H1 (cell line): ENCODE measurements around the gene CLDN3. TPM values are rescaled to one million over a fixed set of nuclear protein-coding genes. Genes with fewer than 3 reads are reported as not detected.

Experiments
- polyA plus RNA-seq, 7 experiments: library from polyadenylated mRNA; depleted of rRNA in 3 of 7; stranded (reverse) in 5 of 7; unstranded in 2 of 7; fragments of >200 nt in 5 of 7; fragments of 200-250 nt in 2 of 7; gene quantifications; 1 replicate in 5 of 7; 2 replicates in 1 of 7; 4 replicates in 1 of 7; pipeline versions ENCODE4 v1.2.1 to v1.2.3, GENCODE V29; 2011 to 2013; ENCODE audit warnings: missing spikeins in 2 of 7, mixed read lengths in 2 of 7
- small RNA-seq: library from polyadenylated mRNA; stranded (forward); fragments of <200 nt; extraction: miRNeasy Mini kit (QIAGEN cat#:217004); gene quantifications from one replicate; pipeline ENCODE3, GENCODE V24; 2013; ENCODE audit not compliant: insufficient read depth
- total RNA-seq: library from RNA; stranded (reverse); fragmentation: NEBNext Ultra II Directional; extraction: Animal tissue kit (Norgen Biotek cat#: 25700); gene quantifications from 2 replicates; pipeline ENCODE4 v1.2.1, GENCODE V29; 2021

CLDN3 gene
- total and polyA plus RNA-seq, 2 of the 8 experiments (the other 6 are each of a cell fraction or from before 2014, with no cell fraction given) = 19.1 to 65.2 TPM

Small RNAs within 50 kb of the gene (small RNA-seq; reads per million reads assigned to genes)
- gene RN7SL265P = not detected

Other genes with a start within 250 kb of the CLDN3 start
- 83.6 and 86.8 TPM in 2 replicates for gene BAZ1B, start 248.0 kb downstream of the CLDN3 start, total RNA-seq
- 14.8 and 21.0 TPM in 2 replicates for gene BAZ1B, start 248.0 kb downstream of the CLDN3 start, polyA plus RNA-seq (2011; rRNA removed)
- 24.9 and 32.3 TPM in 2 replicates for gene BCL7B, start 212.6 kb downstream of the CLDN3 start, total RNA-seq
- gene BCL7B, start 212.6 kb downstream of the CLDN3 start, polyA plus RNA-seq (2011; rRNA removed) = 42.1 and 44.6 TPM in 2 replicates
- 22.5 and 25.8 TPM in 2 replicates for gene TBL2, start 191.7 kb downstream of the CLDN3 start, total RNA-seq
- gene TBL2, start 191.7 kb downstream of the CLDN3 start, polyA plus RNA-seq (2011; rRNA removed) = 29.7 and 36.7 TPM in 2 replicates
- 8.6 and 9.4 TPM in 2 replicates for gene MLXIPL, start 145.7 kb downstream of the CLDN3 start, total RNA-seq
- gene MLXIPL, start 145.7 kb downstream of the CLDN3 start, polyA plus RNA-seq (2011; rRNA removed) = 10.6 and 17.0 TPM in 2 replicates
- gene VPS37D, start 102.4 kb downstream of the CLDN3 start, total RNA-seq = 3.4 and 3.8 TPM in 2 replicates
- 5.0 and 6.9 TPM in 2 replicates for gene VPS37D, start 102.4 kb downstream of the CLDN3 start, polyA plus RNA-seq (2011; rRNA removed)
- gene DNAJC30, start 86.8 kb downstream of the CLDN3 start, total RNA-seq = 6.0 and 6.1 TPM in 2 replicates
- gene DNAJC30, start 86.8 kb downstream of the CLDN3 start, polyA plus RNA-seq (2011; rRNA removed) = 6.3 and 10.0 TPM in 2 replicates
- gene BUD23, start 86.7 kb downstream of the CLDN3 start, total RNA-seq = 72.2 and 78.4 TPM in 2 replicates
- 72.3 and 76.5 TPM in 2 replicates for gene BUD23, start 86.7 kb downstream of the CLDN3 start, polyA plus RNA-seq (2011; rRNA removed)
- 9.9 and 13.5 TPM in 2 replicates for gene STX1A, start 50.6 kb downstream of the CLDN3 start, total RNA-seq
- gene STX1A, start 50.6 kb downstream of the CLDN3 start, polyA plus RNA-seq (2011; rRNA removed) = 17.5 and 25.9 TPM in 2 replicates
- gene ABHD11, start 31.5 kb downstream of the CLDN3 start, total RNA-seq = 19.8 and 19.9 TPM in 2 replicates
- gene ABHD11, start 31.5 kb downstream of the CLDN3 start, polyA plus RNA-seq (2011; rRNA removed) = 42.2 and 50.5 TPM in 2 replicates
- 28.0 TPM in 2 replicates for gene CLDN4, start 60.7 kb upstream of the CLDN3 start, total RNA-seq
- gene CLDN4, start 60.7 kb upstream of the CLDN3 start, polyA plus RNA-seq (2011; rRNA removed) = 69.3 and 112 TPM in 2 replicates
- gene METTL27, start 72.2 kb upstream of the CLDN3 start, total RNA-seq = 5.6 and 6.2 TPM in 2 replicates
- 12.0 and 21.6 TPM in 2 replicates for gene METTL27, start 72.2 kb upstream of the CLDN3 start, polyA plus RNA-seq (2011; rRNA removed)
- not detected in 2 replicates for gene TMEM270, start 90.9 kb upstream of the CLDN3 start, total RNA-seq
- 0.26 and 0.33 TPM in 2 replicates for gene TMEM270, start 90.9 kb upstream of the CLDN3 start, polyA plus RNA-seq (2011; rRNA removed)